Fibroblast of skin of right quadriceps (primary cell): Measurements from ENCODE around the gene SSR4.
"Not testable (repeated sequence)": the region's sequence is repeated elsewhere in the genome, so short reads cannot be mapped to it uniquely, and the experiment has no call there.

Experiments used
- DNase-seq: peaks from one replicate; pipeline ENCODE4 v3.0.0-alpha.2; 2013

The SSR4 gene

GRCh38 chrX:153794018-153794896 is at the start of gene SSR4, which contains the start of gene IDH3G:
SSR4 (plus strand) TSS chrX:153794668; CDS start chrX:153794688, 20 bp downstream.
IDH3G (minus strand) TSS chrX:153794375; CDS start chrX:153794326, 49 bp downstream.
- peak; percentile 93 for DNase-seq

GRCh38 chrX:153745067-153745433 is 49.4 kb upstream of the SSR4 start:
- not testable (repeated sequence) for DNase-seq

- DNase-seq = no peak
Measured at GRCh38 chrX:153746359-153746758, 48.1 kb upstream of the SSR4 start.

- DNase-seq = not testable (repeated sequence)
Measured at GRCh38 chrX:153746991-153747390, 47.5 kb upstream of the SSR4 start.

- DNase-seq = not testable (repeated sequence)
Measured at GRCh38 chrX:153749017-153749416, 45.5 kb upstream of the SSR4 start.

GRCh38 chrX:153750127-153750774 is 44.2 kb upstream of the SSR4 start:
- no peak for DNase-seq

GRCh38 chrX:153755136-153755535 is 39.3 kb upstream of the SSR4 start:
- no peak for DNase-seq

GRCh38 chrX:153761863-153762262 is 32.6 kb upstream of the SSR4 start:
- no peak for DNase-seq

GRCh38 chrX:153762626-153763173 is 31.8 kb upstream of the SSR4 start:
- DNase-seq = no peak

GRCh38 chrX:153763298-153763932 is 31.1 kb upstream of the SSR4 start:
- DNase-seq = no peak

GRCh38 chrX:153763989-153764755 is 30.3 kb upstream of the SSR4 start, which contains the start of gene PLXNB3:
PLXNB3 (plus strand) TSS chrX:153764249; CDS start chrX:153765536, 1,287 bp downstream.
- DNase-seq = peak; percentile 60

- no peak for DNase-seq
Measured at GRCh38 chrX:153764786-153765137, 29.7 kb upstream of the SSR4 start.

GRCh38 chrX:153765138-153766079 is 29.1 kb upstream of the SSR4 start:
- DNase-seq = no peak

GRCh38 chrX:153766098-153766817 is 28.2 kb upstream of the SSR4 start:
- DNase-seq = peak; percentile 79

- no peak for DNase-seq
Measured at GRCh38 chrX:153766871-153767673, 27.4 kb upstream of the SSR4 start.

- DNase-seq = no peak
Measured at GRCh38 chrX:153767674-153768055, 26.8 kb upstream of the SSR4 start.

- DNase-seq = no peak
Measured at GRCh38 chrX:153768311-153769157, 25.9 kb upstream of the SSR4 start.

- DNase-seq = no peak
Measured at GRCh38 chrX:153769158-153769864, 25.2 kb upstream of the SSR4 start.
